H9 (cell line): ENCODE results near the gene STH. TPM values are rescaled to one million over a fixed set of nuclear protein-coding genes. Genes with fewer than 3 reads are reported as not detected.
"Not testable (repeated sequence)": the region's sequence is repeated elsewhere in the genome, so short reads cannot be mapped to it uniquely, and the experiment has no call there.

ENCODE experiments used
- DNase-seq: peaks from one replicate; pipeline ENCODE4 v3.0.0-alpha.2; 2017
- H2AFZ ChIP-seq: one replicate; pipeline ENCODE4 v1.6.1; 2013; ENCODE audit warnings: mild to moderate bottlenecking, low read length, control low read depth, moderate library complexity
- H2AK5ac ChIP-seq: 2 replicates; pipeline ENCODE4 v1.6.1; 2013; ENCODE audit warnings: low read length, control low read depth, mixed read lengths; ENCODE audit not compliant: insufficient read length
- H2BK120ac ChIP-seq: one replicate; pipeline ENCODE4 v1.6.1; 2013; ENCODE audit warnings: low read depth, mild to moderate bottlenecking, low read length, control low read depth, inconsistent platforms; ENCODE audit not compliant: poor library complexity, severe bottlenecking
- H2BK12ac ChIP-seq: 2 replicates; pipeline ENCODE4 v1.6.1; 2013; ENCODE audit warnings: low read length, control low read depth, mixed read lengths, low read depth; ENCODE audit not compliant: insufficient read length
- H2BK15ac ChIP-seq: 2 replicates; pipeline ENCODE4 v1.6.1; 2013; ENCODE audit warnings: low read depth, low read length, control low read depth
- H2BK20ac ChIP-seq: one replicate; pipeline ENCODE4 v1.6.1; 2013; ENCODE audit warnings: low read depth, mild to moderate bottlenecking, low read length, control low read depth, inconsistent platforms; ENCODE audit not compliant: poor library complexity, severe bottlenecking
- H2BK5ac ChIP-seq: 2 replicates; pipeline ENCODE4 v1.6.1; 2013; ENCODE audit warnings: low read length, control low read depth, mixed read lengths; ENCODE audit not compliant: insufficient read length
- H3K14ac ChIP-seq: 2 replicates; pipeline ENCODE4 v1.6.1; 2013; ENCODE audit warnings: low read length, control low read depth; ENCODE audit not compliant: insufficient read depth
- H3K18ac ChIP-seq: 2 replicates; pipeline ENCODE4 v1.6.1; 2013; ENCODE audit warnings: low read depth, mild to moderate bottlenecking, mixed read lengths, low read length, control low read depth; ENCODE audit not compliant: insufficient read length
- H3K23ac ChIP-seq: 2 replicates; pipeline ENCODE4 v1.6.1; 2013; ENCODE audit warnings: low read length, control low read depth, mixed read lengths, low read depth; ENCODE audit not compliant: insufficient read length
- H3K23me2 ChIP-seq: 2 replicates; pipeline ENCODE4 v1.6.1; 2013; ENCODE audit warnings: low read depth, mild to moderate bottlenecking, mixed read lengths, low read length, control low read depth; ENCODE audit not compliant: insufficient read length, poor library complexity, severe bottlenecking
- H3K27ac ChIP-seq: 2 replicates; pipeline ENCODE4 v1.5.1; 2013; ENCODE audit warnings: low read length, control low read depth, mixed read lengths, low read depth; ENCODE audit not compliant: insufficient read length
- H3K27me3 ChIP-seq: 2 replicates; pipeline ENCODE4 v1.6.1; 2013; ENCODE audit warnings: low read length, control low read depth, inconsistent platforms; ENCODE audit not compliant: insufficient read depth
- H3K4ac ChIP-seq: 2 replicates; pipeline ENCODE4 v1.6.1; 2013; ENCODE audit warnings: low read depth, mild to moderate bottlenecking, control low read depth, inconsistent platforms, low read length, moderate library complexity
- H3K4me1 ChIP-seq: 2 replicates; pipeline ENCODE4 v1.6.1; 2013; ENCODE audit warnings: low read length, control low read depth, inconsistent platforms; ENCODE audit not compliant: insufficient read depth
- H3K4me2 ChIP-seq: 2 replicates; pipeline ENCODE4 v1.6.1; 2013; ENCODE audit warnings: low read length, control low read depth, mixed read lengths; ENCODE audit not compliant: insufficient read length, insufficient read depth
- H3K56ac ChIP-seq: 2 replicates; pipeline ENCODE4 v1.6.1; 2013; ENCODE audit warnings: low read depth, mild to moderate bottlenecking, mixed read lengths, low read length, control low read depth; ENCODE audit not compliant: insufficient read length
- H3K79me1 ChIP-seq: 2 replicates; pipeline ENCODE4 v1.6.1; 2013; ENCODE audit warnings: low read depth, mild to moderate bottlenecking, moderate library complexity, low read length, control low read depth, inconsistent platforms; ENCODE audit not compliant: insufficient read depth, poor library complexity, severe bottlenecking
- H3K79me2 ChIP-seq: 2 replicates; pipeline ENCODE4 v1.6.1; 2013; ENCODE audit warnings: low read length, control low read depth, inconsistent platforms; ENCODE audit not compliant: insufficient read depth
- H3K9ac ChIP-seq: 2 replicates; pipeline ENCODE4 v1.6.1; 2013; ENCODE audit warnings: low read length, control low read depth, mixed read lengths; ENCODE audit not compliant: insufficient read length; ENCODE audit errors: extremely low read depth
- H3K9me3 ChIP-seq: one replicate; pipeline ENCODE4 v1.6.1; 2013; ENCODE audit warnings: low read depth, low read length, inconsistent platforms; ENCODE audit not compliant: control insufficient read depth
- H3T11ph ChIP-seq: one replicate; pipeline ENCODE4 v1.6.1; 2013; ENCODE audit warnings: mild to moderate bottlenecking, low read length, control low read depth, inconsistent platforms
- H4K20me1 ChIP-seq: one replicate; pipeline ENCODE4 v1.6.1; 2013; ENCODE audit not compliant: control insufficient read depth, insufficient read length, insufficient read depth
- H4K5ac ChIP-seq: 2 replicates; pipeline ENCODE4 v1.6.1; 2013; ENCODE audit warnings: low read depth, mild to moderate bottlenecking, mixed read lengths, low read length, control low read depth; ENCODE audit not compliant: insufficient read length
- H4K8ac ChIP-seq: replicated peaks from 2 replicates; pipeline ENCODE4 v1.6.1; 2013; ENCODE audit warnings: low read length, control low read depth, mixed read lengths, low read depth; ENCODE audit not compliant: insufficient read length
- H4K91ac ChIP-seq: 2 replicates; pipeline ENCODE4 v1.6.1; 2013; ENCODE audit warnings: low read depth, mild to moderate bottlenecking, moderate library complexity, mixed read lengths, low read length, control low read depth; ENCODE audit not compliant: insufficient read length
- H3K27ac Mint-ChIP-seq, 3 experiments: 2 replicates in 2 of 3; 3 replicates in 1 of 3; pipeline ENCODE4 v1.8.0; 2020 to 2021; ENCODE audit warnings: mixed read lengths in 3 of 3, mild to moderate bottlenecking in 1 of 3, moderate library complexity in 1 of 3
- H3K27me3 Mint-ChIP-seq: 2 replicates; pipeline ENCODE4 v1.8.0; 2021; ENCODE audit warnings: low read depth, mild to moderate bottlenecking, moderate library complexity, mixed read lengths
- H3K36me3 Mint-ChIP-seq, 3 experiments: 2 replicates in 2 of 3; 3 replicates in 1 of 3; pipeline ENCODE4 v1.8.0; 2020 to 2021; ENCODE audit warnings: low read depth in 3 of 3, mixed read lengths in 3 of 3; ENCODE audit not compliant: insufficient read depth in 1 of 3
- H3K4me1 Mint-ChIP-seq, 2 experiments: 2 replicates each; pipeline ENCODE4 v1.8.0; 2020; ENCODE audit warnings: mixed read lengths in 2 of 2
- H3K4me3 Mint-ChIP-seq, 2 experiments: 2 replicates in 1 of 2; 3 replicates in 1 of 2; pipeline ENCODE4 v1.8.0; 2020 to 2021; ENCODE audit warnings: mild to moderate bottlenecking in 2 of 2, mixed read lengths in 2 of 2, moderate library complexity in 1 of 2
- H3K9me3 Mint-ChIP-seq, 2 experiments: 2 replicates in 1 of 2; 3 replicates in 1 of 2; pipeline ENCODE4 v1.8.0; 2020; ENCODE audit warnings: mild to moderate bottlenecking in 2 of 2, mixed read lengths in 2 of 2, moderate library complexity in 1 of 2
- WGBS: extraction: QIAGEN DNeasy Blood & Tissue Kit; methylation state at CpG from one replicate; pipeline ENCODE4 v1.1.7; 2013; ENCODE audit warnings: missing lambda C conversion rate, low lambda C conversion rate, mixed read lengths; ENCODE audit not compliant: insufficient read length; ENCODE audit errors: extremely low coverage; 5-methylcytosine and 5-hydroxymethylcytosine counted together
- total RNA-seq: library from RNA; stranded (reverse); gene quantifications from 2 replicates; pipeline ENCODE4 v1.2.1, GENCODE V29; 2021
- TF ChIP-seq, protein P1 (sequence below): fragments of 200-600 bp; sonication (generic); conservative IDR thresholded peaks from 3 replicates; pipeline ENCODE4 v1.8.0; 2021; ENCODE audit warnings: antibody characterized with exemption, mild to moderate bottlenecking

Gene STH
- total RNA-seq, 1 experiment from 2014 or later = not detected

DNA sequence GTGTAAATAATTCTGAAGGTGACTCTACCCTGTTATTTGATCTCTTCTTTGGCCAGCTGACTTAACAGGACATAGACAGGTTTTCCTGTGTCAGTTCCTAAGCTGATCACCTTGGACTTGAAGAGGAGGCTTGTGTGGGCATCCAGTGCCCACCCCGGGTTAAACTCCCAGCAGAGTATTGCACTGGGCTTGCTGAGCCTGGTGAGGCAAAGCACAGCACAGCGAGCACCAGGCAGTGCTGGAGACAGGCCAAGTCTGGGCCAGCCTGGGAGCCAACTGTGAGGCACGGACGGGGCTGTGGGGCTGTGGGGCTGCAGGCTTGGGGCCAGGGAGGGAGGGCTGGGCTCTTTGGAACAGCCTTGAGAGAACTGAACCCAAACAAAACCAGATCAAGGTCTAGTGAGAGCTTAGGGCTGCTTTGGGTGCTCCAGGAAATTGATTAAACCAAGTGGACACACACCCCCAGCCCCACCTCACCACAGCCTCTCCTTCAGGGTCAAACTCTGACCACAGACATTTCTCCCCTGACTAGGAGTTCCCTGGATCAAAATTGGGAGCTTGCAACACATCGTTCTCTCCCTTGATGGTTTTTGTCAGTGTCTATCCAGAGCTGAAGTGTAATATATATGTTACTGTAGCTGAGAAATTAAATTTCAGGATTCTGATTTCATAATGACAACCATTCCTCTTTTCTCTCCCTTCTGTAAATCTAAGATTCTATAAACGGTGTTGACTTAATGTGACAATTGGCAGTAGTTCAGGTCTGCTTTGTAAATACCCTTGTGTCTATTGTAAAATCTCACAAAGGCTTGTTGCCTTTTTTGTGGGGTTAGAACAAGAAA, 5.1 kb downstream of the STH start:
- H3K23me2 ChIP-seq = no peaks in the 10 kb centered on the region
- TF ChIP-seq, protein P1, sequence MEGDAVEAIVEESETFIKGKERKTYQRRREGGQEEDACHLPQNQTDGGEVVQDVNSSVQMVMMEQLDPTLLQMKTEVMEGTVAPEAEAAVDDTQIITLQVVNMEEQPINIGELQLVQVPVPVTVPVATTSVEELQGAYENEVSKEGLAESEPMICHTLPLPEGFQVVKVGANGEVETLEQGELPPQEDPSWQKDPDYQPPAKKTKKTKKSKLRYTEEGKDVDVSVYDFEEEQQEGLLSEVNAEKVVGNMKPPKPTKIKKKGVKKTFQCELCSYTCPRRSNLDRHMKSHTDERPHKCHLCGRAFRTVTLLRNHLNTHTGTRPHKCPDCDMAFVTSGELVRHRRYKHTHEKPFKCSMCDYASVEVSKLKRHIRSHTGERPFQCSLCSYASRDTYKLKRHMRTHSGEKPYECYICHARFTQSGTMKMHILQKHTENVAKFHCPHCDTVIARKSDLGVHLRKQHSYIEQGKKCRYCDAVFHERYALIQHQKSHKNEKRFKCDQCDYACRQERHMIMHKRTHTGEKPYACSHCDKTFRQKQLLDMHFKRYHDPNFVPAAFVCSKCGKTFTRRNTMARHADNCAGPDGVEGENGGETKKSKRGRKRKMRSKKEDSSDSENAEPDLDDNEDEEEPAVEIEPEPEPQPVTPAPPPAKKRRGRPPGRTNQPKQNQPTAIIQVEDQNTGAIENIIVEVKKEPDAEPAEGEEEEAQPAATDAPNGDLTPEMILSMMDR = no peak
- no peak overlapping the region for H2AK5ac ChIP-seq
- Mint-ChIP-seq H3K4me1 (peaks cover 0 to 5% of the 10 kb centered on the region in 2 experiments; a peak in 1 of 4 replicates), H3K4me3 (no peak overlapping the region), H3K27me3 (no peaks in the 10 kb centered on the region; the same call in none of the 2 replicates), H3K36me3 (no peaks in the 10 kb centered on the region; a peak in 1 of 7 replicates), H3K27ac (no peak overlapping the region), H3K9me3 (peaks cover 0 to 7% of the 10 kb centered on the region in 2 experiments; a peak in 2 of 5 replicates)
- H2BK5ac ChIP-seq = no peak overlapping the region
- H3K79me2 ChIP-seq = no peaks in the 10 kb centered on the region
- H3T11ph ChIP-seq = no peak overlapping the region
- no peak overlapping the region for H4K5ac ChIP-seq
- no peak overlapping the region for H2BK120ac ChIP-seq
- no peak for DNase-seq
- WGBS = no CpG with 5 or more reads among the region's 6 CpGs
- H3K4ac ChIP-seq = no peak overlapping the region
- H4K20me1 ChIP-seq = no peaks in the 10 kb centered on the region
- H2BK12ac ChIP-seq = no peak overlapping the region
- no peaks in the 10 kb centered on the region for H3K4me1 ChIP-seq
- no peak overlapping the region for H2BK20ac ChIP-seq
- no peak overlapping the region for H3K27ac ChIP-seq
- no peak overlapping the region for H3K18ac ChIP-seq
- no peak overlapping the region for H4K8ac ChIP-seq
- no peak overlapping the region for H3K4me2 ChIP-seq
- H3K27me3 ChIP-seq = no peaks in the 10 kb centered on the region
- H2BK15ac ChIP-seq = no peak overlapping the region
- no peak overlapping the region for H4K91ac ChIP-seq
- H2AFZ ChIP-seq = no peak overlapping the region
- no peaks in the 10 kb centered on the region for H3K79me1 ChIP-seq
- no peak overlapping the region for H3K23ac ChIP-seq
- no peak overlapping the region for H3K56ac ChIP-seq
- H3K14ac ChIP-seq = no peak overlapping the region
- no peak overlapping the region for H3K9ac ChIP-seq
- no peaks in the 10 kb centered on the region for H3K9me3 ChIP-seq

DNA sequence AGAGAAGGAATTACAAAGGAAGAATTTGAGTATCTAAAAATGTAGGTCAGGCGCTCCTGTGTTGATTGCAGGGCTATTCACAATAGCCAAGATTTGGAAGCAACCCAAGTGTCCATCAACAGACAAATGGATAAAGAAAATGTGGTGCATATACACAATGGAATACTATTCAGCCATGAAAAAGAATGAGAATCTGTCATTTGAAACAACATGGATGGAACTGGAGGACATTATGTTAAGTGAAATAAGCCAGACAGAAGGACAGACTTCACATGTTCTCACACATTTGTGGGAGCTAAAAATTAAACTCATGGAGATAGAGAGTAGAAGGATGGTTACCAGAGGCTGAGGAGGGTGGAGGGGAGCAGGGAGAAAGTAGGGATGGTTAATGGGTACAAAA, 7.0 kb downstream of the STH start:
- H3K4ac ChIP-seq, H3K9ac ChIP-seq, H3K27me3 Mint-ChIP-seq, H3K14ac ChIP-seq, H3K27ac ChIP-seq, H4K5ac ChIP-seq, H3K4me3 Mint-ChIP-seq, H4K20me1 ChIP-seq, H2BK12ac ChIP-seq, H4K8ac ChIP-seq, H3K79me2 ChIP-seq, H2BK120ac ChIP-seq, H3K4me1 ChIP-seq, H3K18ac ChIP-seq, H2AK5ac ChIP-seq, H3K4me1 Mint-ChIP-seq, H3K36me3 Mint-ChIP-seq, H4K91ac ChIP-seq, H3K56ac ChIP-seq, DNase-seq, H3T11ph ChIP-seq, H3K79me1 ChIP-seq, H3K4me2 ChIP-seq, H2BK20ac ChIP-seq, H3K9me3 Mint-ChIP-seq, H3K23me2 ChIP-seq, H2BK15ac ChIP-seq, H3K27ac Mint-ChIP-seq, H3K23ac ChIP-seq, H3K9me3 ChIP-seq, H2BK5ac ChIP-seq, H2AFZ ChIP-seq, H3K27me3 ChIP-seq: not testable (repeated sequence)
- WGBS = no CpG with 5 or more reads among the region's 1 CpG
